ENCODE data around the gene PPP4R2. TPM values are rescaled to one million over a fixed set of nuclear protein-coding genes. Genes with fewer than 3 reads are reported as not detected.

PPP4R2 gene
- total RNA-seq, 1 donor from 2014 or later, result 65.7 TPM

DNA sequence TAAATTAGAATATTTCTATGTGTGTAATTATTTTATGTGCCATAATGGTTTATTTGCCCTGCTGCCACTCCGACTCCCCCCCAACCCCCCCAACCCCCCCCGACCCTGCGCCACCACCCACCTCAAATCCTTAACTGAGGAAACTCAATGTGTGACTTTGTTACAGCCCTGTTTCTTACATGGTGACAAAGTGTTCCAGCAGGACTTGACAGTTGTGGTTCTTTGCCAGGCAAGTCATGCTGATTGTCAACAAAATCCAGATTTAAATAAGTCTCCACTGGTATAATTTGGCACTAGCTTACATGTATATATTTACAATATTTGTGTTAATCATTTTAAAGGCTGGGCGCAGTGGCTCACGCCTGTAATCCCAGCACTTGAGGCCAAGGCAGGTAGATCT lies 72.6 kb downstream of the PPP4R2 start:
- TF ChIP-seq, protein P1, sequence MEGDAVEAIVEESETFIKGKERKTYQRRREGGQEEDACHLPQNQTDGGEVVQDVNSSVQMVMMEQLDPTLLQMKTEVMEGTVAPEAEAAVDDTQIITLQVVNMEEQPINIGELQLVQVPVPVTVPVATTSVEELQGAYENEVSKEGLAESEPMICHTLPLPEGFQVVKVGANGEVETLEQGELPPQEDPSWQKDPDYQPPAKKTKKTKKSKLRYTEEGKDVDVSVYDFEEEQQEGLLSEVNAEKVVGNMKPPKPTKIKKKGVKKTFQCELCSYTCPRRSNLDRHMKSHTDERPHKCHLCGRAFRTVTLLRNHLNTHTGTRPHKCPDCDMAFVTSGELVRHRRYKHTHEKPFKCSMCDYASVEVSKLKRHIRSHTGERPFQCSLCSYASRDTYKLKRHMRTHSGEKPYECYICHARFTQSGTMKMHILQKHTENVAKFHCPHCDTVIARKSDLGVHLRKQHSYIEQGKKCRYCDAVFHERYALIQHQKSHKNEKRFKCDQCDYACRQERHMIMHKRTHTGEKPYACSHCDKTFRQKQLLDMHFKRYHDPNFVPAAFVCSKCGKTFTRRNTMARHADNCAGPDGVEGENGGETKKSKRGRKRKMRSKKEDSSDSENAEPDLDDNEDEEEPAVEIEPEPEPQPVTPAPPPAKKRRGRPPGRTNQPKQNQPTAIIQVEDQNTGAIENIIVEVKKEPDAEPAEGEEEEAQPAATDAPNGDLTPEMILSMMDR (IDR thresholded peaks at IDR 0.05), result no peak
- no peak for ATAC-seq
- peaks cover 23% of the 10 kb centered on the region for H3K36me3 ChIP-seq
- intact Hi-C loops (cut with DNase I), result loop anchor here (10.0 kb wide), 1 partner anchor 134 kb away; no protein-coding TSS in a partner anchor
- no peaks in the 10 kb centered on the region for H3K9me3 ChIP-seq
- no peak overlapping the region for H3K4me3 ChIP-seq
- H3K27me3 ChIP-seq (ENCODE audit: low read depth), result no peaks in the 10 kb centered on the region
- no peak for DNase-seq
- no peaks in the 10 kb centered on the region for H3K4me1 ChIP-seq
- no peak overlapping the region for H3K27ac ChIP-seq

GRCh38 chr3:73069775-73070444 lies 73.3 kb downstream of the PPP4R2 start:
- H3K36me3 ChIP-seq, result peaks cover 16% of the 10 kb centered on the region
- H3K4me1 ChIP-seq, result no peaks in the 10 kb centered on the region
- ATAC-seq (no peak), DNase-seq (no peak)
- no peaks in the 10 kb centered on the region for H3K9me3 ChIP-seq
- intact Hi-C loops (cut with DNase I), result loop anchor here (10.0 kb wide), 1 partner anchor 135 kb away; no protein-coding TSS in a partner anchor
- TF ChIP-seq, protein P1 (IDR thresholded peaks at IDR 0.05), result no peak
- H3K4me3 ChIP-seq, result no peak overlapping the region
- H3K27me3 ChIP-seq (ENCODE audit: low read depth), result no peaks in the 10 kb centered on the region
- H3K27ac ChIP-seq, result no peak overlapping the region

- DNase-seq (no peak), ATAC-seq (no peak)
- no peaks in the 10 kb centered on the region for H3K4me1 ChIP-seq
- H3K27me3 ChIP-seq (ENCODE audit: low read depth), result no peaks in the 10 kb centered on the region
- H3K36me3 ChIP-seq, result peaks cover 6% of the 10 kb centered on the region
- TF ChIP-seq, protein P1 (IDR thresholded peaks at IDR 0.05), result no peak
- intact Hi-C loops (cut with DNase I), result no loop called here
- H3K27ac ChIP-seq, result no peak overlapping the region
- H3K4me3 ChIP-seq, result no peak overlapping the region
- H3K9me3 ChIP-seq, result no peaks in the 10 kb centered on the region
Measured at GRCh38 chr3:73070675-73071575, 74.3 kb downstream of the PPP4R2 start.

- no peak for ATAC-seq
- no peaks in the 10 kb centered on the region for H3K36me3 ChIP-seq
- intact Hi-C loops (cut with DNase I), result no loop called here
Measured at GRCh38 chr3:73071952-73072351, 75.3 kb downstream of the PPP4R2 start.

GRCh38 chr3:73072634-73073033 lies 76.0 kb downstream of the PPP4R2 start:
- no peak overlapping the region for H3K27ac ChIP-seq
- H3K4me3 ChIP-seq, result no peak overlapping the region
- ATAC-seq (no peak), DNase-seq (no peak)
- H3K27me3 ChIP-seq (ENCODE audit: low read depth), result no peaks in the 10 kb centered on the region
- no peaks in the 10 kb centered on the region for H3K36me3 ChIP-seq
- H3K9me3 ChIP-seq, result no peaks in the 10 kb centered on the region
- no peaks in the 10 kb centered on the region for H3K4me1 ChIP-seq
- intact Hi-C loops (cut with DNase I), result no loop called here
- TF ChIP-seq, protein P1 (IDR thresholded peaks at IDR 0.05), result no peak

More at GRCh38 chr3:73071952-73072351, 75.3 kb downstream of the PPP4R2 start:
- Histone ChIP-seq H3K27me3 (ENCODE audit: low read depth) (no peaks in the 10 kb centered on the region), H3K27ac (no peak overlapping the region), H3K4me3 (no peak overlapping the region), H3K9me3 (no peaks in the 10 kb centered on the region), H3K4me1 (no peaks in the 10 kb centered on the region)
- no peak for DNase-seq
- TF ChIP-seq, protein P1 (IDR thresholded peaks at IDR 0.05), result no peak
